ENCODE results near the gene MYO15A.

MYO15A gene

DNA sequence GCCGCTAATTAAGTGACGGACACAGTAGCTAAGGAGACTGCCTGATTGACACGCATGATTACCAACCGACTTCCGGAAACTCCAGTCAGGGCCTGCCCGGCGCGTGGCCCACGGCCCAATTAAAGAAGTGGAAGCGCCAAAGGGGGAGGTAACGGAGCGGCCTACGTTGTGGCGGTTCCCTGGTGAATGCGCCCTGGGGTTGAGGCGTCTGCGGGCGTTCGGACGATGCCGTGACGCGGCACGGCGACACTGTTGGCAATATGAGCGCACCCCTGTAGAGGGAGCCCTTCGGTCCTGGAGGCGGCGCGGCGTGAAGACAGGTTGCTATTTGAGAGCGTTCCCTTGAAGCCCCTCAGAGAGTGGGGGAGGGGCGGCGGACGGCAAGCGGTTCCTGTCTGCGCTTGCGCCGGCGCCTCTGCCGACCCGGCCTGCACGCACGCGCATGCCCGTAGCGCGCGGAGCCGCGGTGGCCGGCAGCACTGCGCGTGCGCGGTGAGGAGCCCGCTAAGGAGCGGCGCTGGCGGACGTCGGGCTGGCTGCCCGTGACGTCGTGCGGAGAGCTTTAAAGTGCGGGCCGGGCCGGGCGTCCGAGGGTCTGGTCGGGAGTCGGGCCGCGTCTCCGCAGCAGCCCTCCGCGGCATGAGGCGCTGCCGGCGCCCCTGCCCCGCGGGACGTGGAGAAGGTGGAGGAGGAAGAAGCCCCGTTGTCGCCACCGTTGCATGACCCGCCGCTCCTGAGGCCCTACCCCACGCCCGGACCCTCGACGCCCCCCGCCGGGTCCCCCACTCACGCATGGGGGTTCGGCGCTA, 75.0 kb downstream of the MYO15A start, which contains the start of gene ALKBH5 (continued):
- TF ChIP-seq, protein P1, sequence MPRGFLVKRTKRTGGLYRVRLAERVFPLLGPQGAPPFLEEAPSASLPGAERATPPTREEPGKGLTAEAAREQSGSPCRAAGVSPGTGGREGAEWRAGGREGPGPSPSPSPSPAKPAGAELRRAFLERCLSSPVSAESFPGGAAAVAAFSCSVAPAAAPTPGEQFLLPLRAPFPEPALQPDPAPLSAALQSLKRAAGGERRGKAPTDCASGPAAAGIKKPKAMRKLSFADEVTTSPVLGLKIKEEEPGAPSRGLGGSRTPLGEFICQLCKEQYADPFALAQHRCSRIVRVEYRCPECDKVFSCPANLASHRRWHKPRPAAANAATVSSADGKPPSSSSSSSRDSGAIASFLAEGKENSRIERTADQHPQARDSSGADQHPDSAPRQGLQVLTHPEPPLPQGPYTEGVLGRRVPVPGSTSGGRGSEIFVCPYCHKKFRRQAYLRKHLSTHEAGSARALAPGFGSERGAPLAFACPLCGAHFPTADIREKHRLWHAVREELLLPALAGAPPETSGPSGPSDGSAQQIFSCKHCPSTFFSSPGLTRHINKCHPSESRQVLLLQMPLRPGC (tag by site-specific recombination; IDR thresholded peaks at IDR 0.05): peak; percentile 55; the same call in 1 of the 2 replicates
- TF ChIP-seq, protein P2, sequence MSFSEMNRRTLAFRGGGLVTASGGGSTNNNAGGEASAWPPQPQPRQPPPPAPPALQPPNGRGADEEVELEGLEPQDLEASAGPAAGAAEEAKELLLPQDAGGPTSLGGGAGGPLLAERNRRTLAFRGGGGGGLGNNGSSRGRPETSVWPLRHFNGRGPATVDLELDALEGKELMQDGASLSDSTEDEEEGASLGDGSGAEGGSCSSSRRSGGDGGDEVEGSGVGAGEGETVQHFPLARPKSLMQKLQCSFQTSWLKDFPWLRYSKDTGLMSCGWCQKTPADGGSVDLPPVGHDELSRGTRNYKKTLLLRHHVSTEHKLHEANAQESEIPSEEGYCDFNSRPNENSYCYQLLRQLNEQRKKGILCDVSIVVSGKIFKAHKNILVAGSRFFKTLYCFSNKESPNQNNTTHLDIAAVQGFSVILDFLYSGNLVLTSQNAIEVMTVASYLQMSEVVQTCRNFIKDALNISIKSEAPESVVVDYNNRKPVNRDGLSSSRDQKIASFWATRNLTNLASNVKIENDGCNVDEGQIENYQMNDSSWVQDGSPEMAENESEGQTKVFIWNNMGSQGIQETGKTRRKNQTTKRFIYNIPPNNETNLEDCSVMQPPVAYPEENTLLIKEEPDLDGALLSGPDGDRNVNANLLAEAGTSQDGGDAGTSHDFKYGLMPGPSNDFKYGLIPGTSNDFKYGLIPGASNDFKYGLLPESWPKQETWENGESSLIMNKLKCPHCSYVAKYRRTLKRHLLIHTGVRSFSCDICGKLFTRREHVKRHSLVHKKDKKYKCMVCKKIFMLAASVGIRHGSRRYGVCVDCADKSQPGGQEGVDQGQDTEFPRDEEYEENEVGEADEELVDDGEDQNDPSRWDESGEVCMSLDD (tag by site-specific recombination; IDR thresholded peaks at IDR 0.05): 0 out of 2 replicates have a peak, but pooled peaks have one; percentile 54
- TF ChIP-seq OVOL3 (tag by site-specific recombination; IDR thresholded peaks at IDR 0.05): peak; percentile 29; the same call in 1 of the 2 replicates
- TF ChIP-seq ZNF426 (tag by site-specific recombination; IDR thresholded peaks at IDR 0.05): no peak
- no peak; the same call in none of the 2 replicates for TF ChIP-seq GLIS2 (tag by site-specific recombination; IDR thresholded peaks at IDR 0.05)
- TF ChIP-seq ZNF266 (tag by site-specific recombination; IDR thresholded peaks at IDR 0.05; ENCODE audit: low read depth): no peak
- no peak for TF ChIP-seq KLF9 (tag by site-specific recombination; IDR thresholded peaks at IDR 0.05; ENCODE audit: low read depth)
- TF ChIP-seq GLI2 (tag by site-specific recombination; IDR thresholded peaks at IDR 0.05; ENCODE audit: borderline replicate concordance, low read depth): no peak
- TF ChIP-seq SP2 (tag by site-specific recombination; IDR thresholded peaks at IDR 0.05): peak; percentile 96
- TF ChIP-seq, protein P3, sequence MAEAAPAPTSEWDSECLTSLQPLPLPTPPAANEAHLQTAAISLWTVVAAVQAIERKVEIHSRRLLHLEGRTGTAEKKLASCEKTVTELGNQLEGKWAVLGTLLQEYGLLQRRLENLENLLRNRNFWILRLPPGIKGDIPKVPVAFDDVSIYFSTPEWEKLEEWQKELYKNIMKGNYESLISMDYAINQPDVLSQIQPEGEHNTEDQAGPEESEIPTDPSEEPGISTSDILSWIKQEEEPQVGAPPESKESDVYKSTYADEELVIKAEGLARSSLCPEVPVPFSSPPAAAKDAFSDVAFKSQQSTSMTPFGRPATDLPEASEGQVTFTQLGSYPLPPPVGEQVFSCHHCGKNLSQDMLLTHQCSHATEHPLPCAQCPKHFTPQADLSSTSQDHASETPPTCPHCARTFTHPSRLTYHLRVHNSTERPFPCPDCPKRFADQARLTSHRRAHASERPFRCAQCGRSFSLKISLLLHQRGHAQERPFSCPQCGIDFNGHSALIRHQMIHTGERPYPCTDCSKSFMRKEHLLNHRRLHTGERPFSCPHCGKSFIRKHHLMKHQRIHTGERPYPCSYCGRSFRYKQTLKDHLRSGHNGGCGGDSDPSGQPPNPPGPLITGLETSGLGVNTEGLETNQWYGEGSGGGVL (tag by site-specific recombination; IDR thresholded peaks at IDR 0.05): peak; percentile 55; the same call in 1 of the 2 replicates
- no peak for TF ChIP-seq SETDB1 (IDR thresholded peaks at IDR 0.05; ENCODE audit: insufficient read length, low read length)
- TF ChIP-seq ZNF394 (tag by site-specific recombination; IDR thresholded peaks at IDR 0.05; ENCODE audit: borderline replicate concordance): 0 out of 2 replicates have a peak, but pooled peaks have one; percentile 26
- TF ChIP-seq ZNF10 (tag by site-specific recombination; IDR thresholded peaks at IDR 0.05): no peak; the same call in 1 of the 2 replicates
- TF ChIP-seq, protein P4, sequence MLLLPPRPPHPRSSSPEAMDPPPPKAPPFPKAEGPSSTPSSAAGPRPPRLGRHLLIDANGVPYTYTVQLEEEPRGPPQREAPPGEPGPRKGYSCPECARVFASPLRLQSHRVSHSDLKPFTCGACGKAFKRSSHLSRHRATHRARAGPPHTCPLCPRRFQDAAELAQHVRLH (tag by site-specific recombination; IDR thresholded peaks at IDR 0.05): no peak
- TF ChIP-seq ZNF433 (tag by site-specific recombination; IDR thresholded peaks at IDR 0.05; ENCODE audit: low read depth): no peak
- no peak for TF ChIP-seq ZNF707 (tag by site-specific recombination; IDR thresholded peaks at IDR 0.05)
- TF ChIP-seq, protein P5, sequence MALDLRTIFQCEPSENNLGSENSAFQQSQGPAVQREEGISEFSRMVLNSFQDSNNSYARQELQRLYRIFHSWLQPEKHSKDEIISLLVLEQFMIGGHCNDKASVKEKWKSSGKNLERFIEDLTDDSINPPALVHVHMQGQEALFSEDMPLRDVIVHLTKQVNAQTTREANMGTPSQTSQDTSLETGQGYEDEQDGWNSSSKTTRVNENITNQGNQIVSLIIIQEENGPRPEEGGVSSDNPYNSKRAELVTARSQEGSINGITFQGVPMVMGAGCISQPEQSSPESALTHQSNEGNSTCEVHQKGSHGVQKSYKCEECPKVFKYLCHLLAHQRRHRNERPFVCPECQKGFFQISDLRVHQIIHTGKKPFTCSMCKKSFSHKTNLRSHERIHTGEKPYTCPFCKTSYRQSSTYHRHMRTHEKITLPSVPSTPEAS (tag by site-specific recombination; IDR thresholded peaks at IDR 0.05): no peak
- TF ChIP-seq GLI4 (tag by site-specific recombination; IDR thresholded peaks at IDR 0.05): no peak
- TF ChIP-seq ZNF76 (tag by site-specific recombination; IDR thresholded peaks at IDR 0.05; ENCODE audit: borderline replicate concordance, low read depth): peak; percentile 50; the same call in 1 of the 2 replicates
- TF ChIP-seq ZNF24 (tag by site-specific recombination; IDR thresholded peaks at IDR 0.05): no peak
- no peak for TF ChIP-seq ZNF776 (tag by site-specific recombination; IDR thresholded peaks at IDR 0.05; ENCODE audit: borderline replicate concordance)
- TF ChIP-seq ZNF211 (tag by site-specific recombination; IDR thresholded peaks at IDR 0.05; ENCODE audit: low read depth): no peak
- no peak for TF ChIP-seq ZNF654 (tag by site-specific recombination; IDR thresholded peaks at IDR 0.05; ENCODE audit: low read depth)
- peak; percentile 94 for TF ChIP-seq OSR2 (tag by site-specific recombination; IDR thresholded peaks at IDR 0.05)
- no peak for TF ChIP-seq SALL2 (tag by site-specific recombination; IDR thresholded peaks at IDR 0.05; ENCODE audit: borderline replicate concordance)
- TF ChIP-seq, protein P6, sequence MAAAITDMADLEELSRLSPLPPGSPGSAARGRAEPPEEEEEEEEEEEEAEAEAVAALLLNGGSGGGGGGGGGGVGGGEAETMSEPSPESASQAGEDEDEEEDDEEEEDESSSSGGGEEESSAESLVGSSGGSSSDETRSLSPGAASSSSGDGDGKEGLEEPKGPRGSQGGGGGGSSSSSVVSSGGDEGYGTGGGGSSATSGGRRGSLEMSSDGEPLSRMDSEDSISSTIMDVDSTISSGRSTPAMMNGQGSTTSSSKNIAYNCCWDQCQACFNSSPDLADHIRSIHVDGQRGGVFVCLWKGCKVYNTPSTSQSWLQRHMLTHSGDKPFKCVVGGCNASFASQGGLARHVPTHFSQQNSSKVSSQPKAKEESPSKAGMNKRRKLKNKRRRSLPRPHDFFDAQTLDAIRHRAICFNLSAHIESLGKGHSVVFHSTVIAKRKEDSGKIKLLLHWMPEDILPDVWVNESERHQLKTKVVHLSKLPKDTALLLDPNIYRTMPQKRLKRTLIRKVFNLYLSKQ (tag by site-specific recombination; IDR thresholded peaks at IDR 0.05; ENCODE audit: borderline replicate concordance): no peak
- no peak for TF ChIP-seq ZNF658 (tag by site-specific recombination; IDR thresholded peaks at IDR 0.05)
- TF ChIP-seq ZNF174 (tag by site-specific recombination; IDR thresholded peaks at IDR 0.05): no peak
- TF ChIP-seq ZBTB7A (tag by site-specific recombination; IDR thresholded peaks at IDR 0.05; ENCODE audit: low read depth): peak; percentile 93
- TF ChIP-seq ZBTB20 (tag by site-specific recombination; IDR thresholded peaks at IDR 0.05): no peak; the same call in 1 of the 2 replicates

Measured in HEK293 (cell line).